8988T (cell line): ENCODE results near the gene LDAF1.

Experiments
- DNase-seq: peaks from one replicate; pipeline ENCODE4 v3.0.0; 2011

The LDAF1 gene

DNA sequence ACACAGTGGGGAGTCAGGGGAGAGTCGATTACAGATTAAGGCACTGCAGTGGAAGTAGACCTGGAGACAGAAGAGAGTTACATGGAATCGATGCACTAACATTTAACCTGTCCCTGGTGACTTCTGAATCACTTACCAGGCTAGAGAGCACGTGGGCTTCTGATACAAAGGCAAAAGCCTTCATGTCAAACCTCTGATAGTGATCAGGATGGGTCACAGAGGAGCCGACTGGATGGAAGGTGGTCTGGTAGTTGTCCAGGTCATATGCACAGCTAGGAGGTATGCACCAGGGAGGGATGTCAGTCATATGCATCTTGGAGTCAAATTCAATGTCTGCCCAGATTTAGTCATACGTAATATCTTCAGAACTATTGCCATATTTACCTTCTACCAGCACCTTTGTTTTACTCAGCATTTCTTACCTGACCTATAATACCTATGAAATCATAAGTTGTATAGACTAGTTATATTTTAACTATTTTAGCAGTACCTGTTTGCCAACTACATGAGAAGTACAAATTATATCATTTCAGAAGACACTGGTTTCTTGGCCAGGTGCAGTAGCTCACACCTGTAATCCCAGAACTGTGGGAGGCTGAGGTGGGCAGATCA lies 41.2 kb downstream of the LDAF1 start:
- DNase-seq: no peak

DNA sequence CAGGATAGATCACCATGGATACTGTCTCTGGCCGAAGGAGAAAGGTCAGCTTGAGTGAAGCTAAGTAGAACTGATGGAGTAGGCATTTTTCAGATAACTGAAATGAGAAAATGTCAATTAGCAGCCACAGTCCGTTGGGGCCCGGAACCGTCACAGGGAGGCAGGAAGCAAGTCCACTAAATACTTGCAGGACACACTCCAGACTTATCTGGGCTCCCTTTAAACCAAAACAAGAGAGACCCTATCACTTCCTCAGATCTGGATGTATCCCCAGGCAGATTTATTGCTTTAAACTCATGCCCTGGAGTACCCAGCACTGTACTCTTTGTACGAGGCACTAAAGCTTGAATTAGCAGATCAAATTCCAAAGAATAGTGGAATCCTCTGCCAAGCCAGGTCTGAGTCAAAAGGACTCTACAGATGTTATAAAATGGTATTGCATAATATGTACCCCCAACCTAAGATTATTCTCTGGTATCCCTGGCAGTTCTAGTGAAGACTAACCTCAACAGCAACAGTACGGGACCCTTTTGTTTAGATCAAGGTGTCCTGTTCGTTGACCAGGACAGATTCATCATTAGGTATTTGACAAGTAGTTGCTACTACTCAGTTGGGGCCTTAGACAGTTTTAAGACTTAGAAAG lies 44.8 kb downstream of the LDAF1 start:
- no peak for DNase-seq

DNA sequence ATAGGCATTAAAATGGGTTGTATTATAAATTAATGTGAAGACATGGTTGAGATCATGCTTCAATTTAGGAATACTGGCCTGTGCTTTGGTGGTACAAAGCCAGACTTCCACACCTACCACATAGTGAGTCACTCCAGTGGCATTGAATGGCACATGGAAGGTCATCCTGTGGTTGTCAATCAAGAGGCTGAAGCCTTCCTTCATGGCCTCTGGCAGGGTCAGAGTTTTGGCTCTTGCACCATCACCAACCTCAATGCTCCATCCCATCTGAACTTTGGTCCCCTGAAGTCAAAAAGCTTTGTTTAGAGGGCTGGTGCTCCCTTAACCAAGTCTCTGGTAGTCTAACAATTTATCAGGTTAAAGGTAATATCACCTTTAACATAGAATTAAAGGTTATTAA lies 46.8 kb downstream of the LDAF1 start:
- DNase-seq: no peak

DNA sequence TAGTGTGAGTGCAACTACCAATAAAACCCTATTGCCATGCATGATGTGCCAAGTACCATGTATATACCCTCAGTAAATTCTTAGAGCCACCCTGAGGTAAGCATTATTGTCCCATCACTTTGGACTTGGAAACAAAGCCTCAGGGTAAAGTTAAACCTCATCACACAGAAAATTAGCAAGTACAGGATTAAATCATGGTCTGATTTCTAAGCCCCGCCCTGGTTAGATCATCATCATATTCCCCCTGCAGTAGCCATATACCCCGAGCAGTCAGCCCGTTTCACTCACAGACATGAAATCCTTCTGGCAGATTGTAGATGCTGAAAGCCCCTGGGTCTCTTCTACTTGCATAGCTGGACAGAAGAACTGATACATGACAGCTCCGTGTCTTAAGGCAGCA lies 48.1 kb downstream of the LDAF1 start:
- no peak for DNase-seq

DNA sequence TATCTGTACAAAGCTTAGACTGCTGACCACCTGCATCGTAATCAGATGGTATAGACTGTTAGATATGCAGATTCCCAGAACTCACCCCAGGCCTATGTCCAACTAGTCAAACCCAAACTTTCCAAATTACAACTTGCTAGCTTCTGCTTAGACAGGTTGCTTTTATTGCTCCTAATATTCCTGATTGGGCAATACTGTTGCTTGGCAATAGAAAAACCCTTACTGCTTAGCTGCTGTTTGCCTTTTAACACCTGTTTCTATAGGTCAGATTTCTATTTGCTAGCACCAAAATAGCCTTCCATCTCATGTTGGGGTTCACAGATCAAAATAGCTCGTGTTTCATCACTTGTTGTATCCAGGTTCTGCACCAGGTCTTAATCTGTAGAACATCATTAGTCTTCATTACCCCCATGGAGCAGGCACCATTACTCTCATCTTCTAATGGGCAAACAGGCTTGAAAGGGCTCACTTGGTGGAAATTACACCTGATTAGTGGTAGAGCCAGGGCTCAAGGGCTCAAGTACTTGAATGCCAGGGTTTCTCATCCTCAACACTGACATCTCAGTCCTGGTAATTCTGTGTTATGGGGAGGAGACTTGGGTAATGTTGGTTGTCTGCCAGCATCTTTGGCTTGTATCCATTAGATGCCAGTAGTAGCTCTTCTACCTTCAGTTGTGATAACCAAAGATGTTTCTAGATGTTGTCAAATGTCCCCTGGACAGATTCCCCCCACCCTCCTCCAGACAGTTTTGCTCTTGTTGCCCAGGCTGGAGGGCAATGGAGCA lies 50.2 kb downstream of the LDAF1 start:
- DNase-seq: no peak

DNA sequence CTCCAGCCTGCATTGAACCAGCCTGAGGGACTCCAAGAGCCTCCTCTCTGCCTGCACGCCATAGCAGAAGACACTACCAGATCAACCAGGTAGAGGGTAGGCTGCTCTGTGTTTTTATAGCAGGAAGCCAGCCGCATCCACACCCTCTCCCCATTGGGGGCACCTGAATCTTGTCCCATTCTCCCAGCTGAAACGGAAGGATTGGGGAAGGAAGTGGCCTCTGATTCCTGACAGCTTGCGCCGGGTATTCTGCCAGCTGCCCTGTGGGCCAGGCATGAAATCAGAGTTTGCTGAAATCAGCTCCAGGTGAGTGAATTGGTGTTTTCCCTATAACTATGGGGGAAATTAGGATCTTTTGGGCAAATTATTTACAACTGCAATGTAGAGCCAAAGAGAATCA lies 53.0 kb downstream of the LDAF1 start, which contains the start of gene ZP2:
TSS of gene ZP2 (minus strand) at position 89 of the 400 bp plus-strand sequence. CDS start at position 62, 27 bp downstream.
- no peak for DNase-seq

DNA sequence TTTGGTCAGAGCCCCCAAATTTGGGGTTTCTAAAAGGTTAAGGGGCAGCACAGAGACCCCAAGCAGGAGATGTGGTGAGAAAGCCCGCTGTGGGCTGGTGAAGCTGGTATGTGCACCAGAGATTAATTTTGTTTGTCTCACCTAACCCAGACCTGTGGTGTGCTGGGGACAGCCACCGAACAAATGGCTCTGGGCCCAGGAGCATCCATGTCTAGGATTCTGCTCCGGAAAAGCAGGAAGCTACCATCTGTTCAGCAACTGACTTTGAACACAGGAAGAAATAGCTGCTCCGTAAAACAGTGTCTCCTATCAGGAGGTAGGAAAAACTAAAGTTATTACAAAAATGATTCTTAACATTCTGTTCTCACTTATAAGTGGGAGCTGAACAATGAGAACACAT lies 55.6 kb downstream of the LDAF1 start:
- DNase-seq: no peak

DNA sequence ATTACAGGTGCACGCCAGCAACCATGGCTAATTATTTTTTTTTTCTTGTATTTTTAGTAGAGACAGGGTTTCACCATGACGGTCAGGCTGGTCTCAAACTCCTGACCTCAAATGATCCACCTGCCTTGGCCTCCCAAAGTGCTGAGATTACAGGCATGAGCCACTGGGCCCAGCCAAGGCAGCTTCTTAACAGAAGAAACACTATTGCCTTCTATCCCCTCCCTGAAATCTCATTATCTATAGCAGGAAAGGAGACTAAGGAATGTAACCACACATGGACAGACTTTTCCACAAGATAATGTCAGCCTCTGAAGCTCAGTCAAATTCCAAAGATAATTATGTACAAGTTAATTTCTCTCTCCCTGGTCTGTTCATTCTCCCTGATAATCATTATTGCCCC lies 58.6 kb downstream of the LDAF1 start:
- DNase-seq: no peak

DNA sequence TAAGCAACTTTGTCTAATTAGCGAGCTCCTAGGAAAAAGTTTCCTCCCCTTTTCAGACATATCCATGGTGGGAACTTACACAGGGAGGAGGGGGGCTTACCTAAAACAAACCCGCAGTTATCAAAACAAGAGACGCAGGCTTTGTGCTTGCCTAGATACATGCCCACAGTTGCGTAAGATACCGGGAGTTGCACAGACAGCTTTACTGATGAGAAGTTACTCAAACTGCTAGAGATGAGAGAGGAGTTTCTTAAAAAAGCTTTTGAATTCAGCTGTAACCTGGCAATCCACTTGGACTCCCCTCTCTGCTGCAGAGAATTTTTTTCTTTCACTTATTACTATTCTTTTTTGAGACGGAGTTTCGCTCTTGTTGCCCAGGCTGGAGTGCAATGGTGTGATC lies 59.7 kb downstream of the LDAF1 start:
- no peak for DNase-seq

DNA sequence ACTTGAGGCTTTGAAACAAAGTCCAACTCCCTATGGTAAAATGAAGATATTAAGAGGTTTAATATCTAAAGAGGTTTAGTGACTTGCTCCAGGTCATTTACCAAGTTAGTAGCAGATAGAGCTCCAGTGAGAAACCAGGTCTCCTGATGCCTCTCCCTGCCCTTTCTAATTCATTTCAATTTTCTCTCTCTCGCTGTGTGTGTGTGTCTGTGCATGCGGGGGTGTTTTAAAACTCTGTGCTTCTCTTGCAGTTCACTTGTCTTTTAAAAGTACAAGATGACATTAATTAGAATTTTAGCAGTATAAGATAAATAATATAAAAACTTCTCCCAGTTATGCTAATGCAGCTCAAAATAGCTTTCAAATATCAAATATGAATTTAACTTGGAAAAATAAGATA lies 61.1 kb downstream of the LDAF1 start:
- no peak for DNase-seq

DNA sequence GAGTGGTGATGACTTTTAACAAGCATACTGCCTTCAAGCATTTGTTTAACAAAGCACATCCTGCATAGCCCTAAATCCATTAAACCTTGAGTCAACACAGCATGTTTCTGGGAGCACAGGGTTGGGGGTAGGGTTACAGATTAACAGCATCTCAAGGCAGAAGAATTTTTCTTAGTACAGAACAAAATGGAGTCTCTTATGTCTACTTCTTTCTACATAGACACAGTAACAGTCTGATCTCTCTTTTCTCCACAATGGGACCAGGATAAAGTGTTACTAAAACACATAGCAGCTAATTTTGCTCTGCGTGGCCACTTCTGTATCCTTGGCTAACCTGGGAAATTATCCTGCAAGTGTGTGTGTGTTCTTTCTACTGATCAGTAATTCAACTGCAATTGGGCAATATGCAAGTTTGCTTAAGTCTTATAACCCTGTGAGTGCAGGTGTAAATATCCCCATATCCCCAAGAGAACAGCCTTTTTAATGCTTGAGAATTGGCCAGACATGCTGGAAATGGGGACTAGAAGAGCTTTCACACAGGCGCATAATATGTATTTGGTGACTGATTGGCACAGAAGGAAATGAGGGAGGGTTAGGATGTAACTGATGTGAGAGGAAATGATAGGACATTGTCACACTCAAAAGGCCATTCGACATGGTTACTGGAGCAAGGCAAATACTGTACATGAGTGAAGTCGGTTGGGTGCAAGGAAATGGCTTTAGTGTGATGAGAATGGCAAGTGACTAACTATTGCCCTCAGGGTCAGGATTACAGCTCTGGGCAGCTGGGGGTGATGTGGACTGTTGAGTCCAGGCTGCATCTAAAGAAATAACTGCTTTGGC lies 64.2 kb downstream of the LDAF1 start:
- no peak for DNase-seq

DNA sequence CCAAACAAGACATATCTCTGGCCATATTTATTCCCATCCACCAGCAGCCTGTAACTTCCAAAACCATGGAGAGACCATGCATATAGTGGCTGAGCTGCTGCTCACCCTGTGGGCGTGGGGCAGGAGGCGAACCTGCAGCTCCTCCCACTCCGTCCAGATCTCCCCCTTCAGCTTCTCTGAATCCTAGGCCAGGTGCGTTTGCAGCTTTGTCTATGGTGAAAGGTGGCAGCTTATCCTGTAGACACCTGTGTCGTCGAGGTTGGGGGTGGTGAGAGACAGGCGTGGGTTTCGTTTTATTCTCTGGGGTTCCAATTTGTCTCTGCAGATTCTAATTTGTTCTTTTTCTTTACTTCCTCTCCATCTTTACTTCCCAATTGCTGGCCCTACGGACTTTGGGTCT lies 65.3 kb downstream of the LDAF1 start:
- no peak for DNase-seq

DNA sequence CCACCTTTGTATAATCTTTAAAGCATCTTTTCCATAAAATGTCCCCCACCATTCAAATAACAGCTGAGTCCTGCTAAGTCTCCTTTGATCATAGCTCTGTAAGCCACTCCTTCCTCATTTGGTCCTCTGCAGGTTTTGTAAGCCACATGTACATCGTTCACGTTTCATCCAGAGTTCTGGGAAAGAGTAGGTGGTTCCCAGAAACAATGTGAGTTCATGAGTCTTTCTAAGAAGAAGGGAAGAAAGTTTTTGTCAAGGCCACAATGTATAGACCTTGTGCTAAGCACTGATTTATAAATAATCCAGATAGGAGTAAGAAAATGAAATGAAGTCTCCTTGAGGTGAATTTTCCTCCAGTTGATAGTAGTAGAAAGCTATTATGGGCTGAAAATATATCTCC lies 66.3 kb downstream of the LDAF1 start:
- no peak for DNase-seq

DNA sequence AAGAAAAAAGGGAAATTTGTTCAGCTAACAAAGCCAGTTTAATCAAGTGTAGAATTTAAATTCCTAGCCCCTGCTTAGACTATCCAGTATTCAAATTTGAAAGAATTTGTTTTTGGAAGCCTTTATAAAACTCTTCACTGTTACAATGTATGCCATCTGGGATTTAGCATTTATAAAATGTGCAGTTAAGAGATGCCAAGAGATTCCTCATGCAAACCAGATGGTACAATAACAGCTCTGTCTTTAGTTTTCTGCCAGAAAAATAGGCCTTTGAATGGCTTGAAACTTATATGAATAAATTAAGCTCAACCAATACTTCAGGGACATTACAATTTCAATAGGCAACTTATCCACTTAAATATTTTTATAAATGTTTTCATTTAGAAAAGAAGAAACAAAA lies 68.3 kb downstream of the LDAF1 start:
- DNase-seq: no peak

DNA sequence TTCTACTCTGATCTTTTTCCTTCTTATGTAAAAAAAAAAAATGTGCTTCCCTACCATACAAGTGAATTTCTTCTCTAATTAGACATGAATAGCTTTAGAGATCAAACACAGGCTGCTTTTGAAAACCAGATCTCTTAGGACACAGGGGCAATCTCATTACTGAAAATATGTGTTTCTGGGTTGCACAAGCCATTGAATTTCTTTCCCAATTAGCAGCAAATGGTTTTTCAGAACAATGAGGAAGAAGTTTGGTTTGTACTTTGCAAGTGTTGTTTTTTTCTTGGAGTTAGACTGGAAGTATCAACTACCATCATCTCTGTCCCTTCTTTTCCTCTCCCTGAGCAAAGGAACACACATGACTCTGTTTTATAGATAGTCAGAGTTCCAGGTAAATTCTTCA lies 69.4 kb downstream of the LDAF1 start:
- no peak for DNase-seq

DNA sequence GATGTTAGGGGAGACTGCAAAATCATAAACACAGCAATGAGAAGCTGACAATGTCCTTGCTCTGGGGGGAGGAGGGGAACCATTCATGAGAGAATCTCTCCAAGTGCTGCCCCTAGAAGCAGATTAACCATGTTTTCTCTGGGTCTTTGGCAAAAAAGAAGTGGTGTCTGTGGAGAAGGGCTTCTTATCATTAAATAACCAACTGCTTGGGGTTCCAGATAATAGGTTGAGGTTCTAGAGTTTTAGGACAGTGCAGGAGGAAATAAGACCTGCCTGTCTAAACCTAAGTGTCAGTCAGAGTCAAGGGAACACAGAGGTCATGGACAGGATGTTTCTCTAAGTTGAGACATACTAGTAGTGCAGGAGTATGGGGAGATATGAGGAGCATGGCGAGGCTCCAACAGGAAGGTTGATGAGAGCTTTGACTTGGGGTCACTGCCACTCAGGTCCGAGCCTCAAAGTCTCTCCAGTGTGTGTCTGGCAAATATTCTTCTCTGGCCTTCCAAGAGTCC lies 69.9 kb downstream of the LDAF1 start:
- no peak for DNase-seq
